Spleen (tissue), 11 donors: Measurements from ENCODE around the gene PRKAG1. TPM values are rescaled to one million over a fixed set of nuclear protein-coding genes. Genes with fewer than 3 reads are reported as not detected.

ENCODE experiments used
- DNase-seq: peaks from one replicate; pipeline ENCODE4 v3.0.0-alpha.2; 2020
- H3K27ac ChIP-seq, 8 donors: fragments of 200-600 bp; sonication (generic) in 7 of 8; 1 replicate in 4 of 8; 2 replicates in 4 of 8; pipeline versions ENCODE4 v1.5.0 to v1.8.0; 2016 to 2021; ENCODE audit warnings: inconsistent platforms in 4 of 8, mild to moderate bottlenecking in 4 of 8, moderate library complexity in 1 of 8
- H3K27me3 ChIP-seq, 7 donors: fragments of 200-600 bp; sonication (generic) in 6 of 7; replicated peaks in 1 of 7; 1 replicate in 4 of 7; 2 replicates in 3 of 7; pipeline versions ENCODE4 v1.5.0 to v1.8.0; 2016 to 2021; ENCODE audit warnings: inconsistent platforms in 3 of 7, mild to moderate bottlenecking in 1 of 7
- H3K36me3 ChIP-seq, 6 donors: fragments of 200-600 bp; sonication (generic) in 5 of 6; 1 replicate in 4 of 6; 2 replicates in 2 of 6; pipeline versions ENCODE4 v1.5.0 to v1.8.0; 2016 to 2021; ENCODE audit warnings: inconsistent platforms in 2 of 6
- H3K4me1 ChIP-seq, 6 donors: fragments of 200-600 bp; sonication (generic) in 5 of 6; 1 replicate in 3 of 6; 2 replicates in 3 of 6; pipeline versions ENCODE4 v1.5.0 to v1.8.0; 2016 to 2021; ENCODE audit warnings: inconsistent platforms in 3 of 6
- H3K4me3 ChIP-seq, 8 donors: fragments of 200-600 bp; sonication (generic) in 7 of 8; 1 replicate in 4 of 8; 2 replicates in 4 of 8; pipeline versions ENCODE4 v1.5.0 to v1.8.0; 2016 to 2021; ENCODE audit warnings: inconsistent platforms in 4 of 8, mild to moderate bottlenecking in 4 of 8, moderate library complexity in 2 of 8
- H3K9me3 ChIP-seq, 8 donors: fragments of 200-600 bp; sonication (generic) in 7 of 8; 1 replicate in 4 of 8; 2 replicates in 4 of 8; pipeline versions ENCODE4 v1.5.0 to v1.8.0; 2016 to 2021; ENCODE audit warnings: inconsistent platforms in 4 of 8
- POLR2A ChIP-seq, 3 donors: fragments of 450-650 bp; IDR thresholded peaks; one replicate each; pipeline ENCODE4 v1.5.1; 2017; ENCODE audit warnings: antibody characterized with exemption in 3 of 3, mild to moderate bottlenecking in 1 of 3
- POLR2AphosphoS5 ChIP-seq, 3 donors: sonication (generic); formaldehyde crosslinking; IDR thresholded peaks; one replicate each; pipeline ENCODE4 v1.5.1; 2017; ENCODE audit warnings: antibody characterized with exemption in 3 of 3
- WGBS, 5 donors: extraction: QIAGEN DNeasy Blood & Tissue Kit in 3 of 5; methylation state at CpG; one replicate each; pipeline versions ENCODE4 v1.1.5 to v1.1.7; 2013 to 2018; 5-methylcytosine and 5-hydroxymethylcytosine counted together
- intact Hi-C: fragments of 100-400 bp; cut with DNase I; formaldehyde crosslinking; loops from one replicate; pipeline ENCODE4 v1.15.0; 2023; ENCODE audit warnings: low total_unique reads
- polyA plus RNA-seq, 3 donors: library from polyadenylated mRNA; stranded (reverse); fragments of 200-250 nt; gene quantifications; one replicate each; pipeline ENCODE4 v1.2.1, GENCODE V29; 2013
- total RNA-seq, 7 donors: library from RNA; depleted of rRNA in 3 of 7; stranded (reverse); fragments of >200 nt in 3 of 7; fragmentation: NEBNext Ultra II Directional in 4 of 7; extraction: Animal tissue kit (Norgen Biotek cat#: 25700) in 4 of 7; gene quantifications; one replicate each; pipeline versions ENCODE4 v1.1.0 to v1.2.1, GENCODE V29; 2016 to 2021
- TF ChIP-seq, protein P1 (sequence below), 11 experiments: fragments of 200-600 bp in 7 of 11; fragments of 450-650 bp in 4 of 11; sonication (generic) in 4 of 11; IDR thresholded peaks in 8 of 11; conservative IDR thresholded peaks in 3 of 11; 1 replicate in 7 of 11; 2 replicates in 4 of 11; pipeline versions ENCODE4 v1.4.0 to v1.8.0; 2016 to 2021; ENCODE audit warnings: antibody characterized with exemption in 11 of 11, inconsistent platforms in 4 of 11, mild to moderate bottlenecking in 1 of 11
- donor health status: healthy with polysubstance abuse.
- donor health status: DM: no; HTN: no; CAD: no; lungs with moderate emphysema.
- donor health status: DM: no; HTN: no; CAD: no.
- donor health status: Bipolar disorder and iron deficiency.
- donor health status: healthy.
- donor health status: DM: no; HTN: no; CAD: no.
- donor health status: DM: yes; HTN: yes; CAD: no.

PRKAG1 gene
- total and polyA plus RNA-seq, 10 donors, result 34.1 to 47.2 (median 43.1) TPM

DNA sequence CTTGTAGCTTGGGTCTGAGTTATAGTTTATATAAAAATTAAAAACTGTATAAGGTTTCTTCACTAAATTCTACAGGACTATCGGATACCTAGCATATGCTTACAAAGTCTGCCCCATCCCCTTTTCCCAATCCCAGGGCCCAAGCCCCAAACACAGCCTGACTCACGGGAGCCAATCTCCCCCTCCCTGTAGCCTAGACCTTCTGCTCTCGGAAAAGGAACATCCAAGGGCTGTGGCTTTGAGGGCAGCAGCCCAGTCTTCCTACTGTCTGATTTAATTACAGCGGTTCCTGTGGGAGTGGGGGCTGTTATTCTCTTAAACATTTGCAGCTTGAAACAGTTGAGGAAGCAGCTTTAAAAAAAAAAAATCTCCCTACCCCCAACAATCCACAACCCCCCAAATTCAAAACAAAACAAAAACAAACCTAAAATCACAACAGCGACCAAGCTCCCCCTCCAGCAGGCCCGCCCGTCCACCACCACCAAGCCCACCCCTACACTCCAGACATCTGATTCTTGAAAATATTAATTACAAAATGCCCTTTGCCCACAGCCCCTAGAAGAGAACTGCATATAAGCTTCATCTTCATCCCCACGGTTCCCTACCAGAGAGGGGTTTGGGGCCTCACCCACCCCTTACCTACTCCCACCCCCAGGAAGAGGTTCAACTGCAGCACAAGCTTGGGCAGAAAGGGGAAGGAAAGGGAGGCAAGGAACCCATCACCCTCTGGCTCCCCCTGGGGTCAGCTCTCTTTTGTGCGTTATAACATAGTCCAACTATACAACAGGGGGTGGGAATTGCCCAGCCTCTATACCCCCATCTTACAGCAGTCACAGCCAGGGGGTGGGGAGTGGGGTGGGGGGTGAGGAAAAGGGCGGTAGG lies 1.1 kb upstream of the PRKAG1 start:
- Histone ChIP-seq H3K36me3 (peaks cover 0 to 47% (median 40%) of the 10 kb centered on the region in 6 donors), H3K4me3 (peak overlapping the region in 5 of 8 donors; percentile 68 to 80 (median 77)), H3K9me3 (no peaks in the 10 kb centered on the region), H3K27me3 (no peaks in the 10 kb centered on the region), H3K27ac (peak overlapping the region; percentile 93 to 98 (median 96)), H3K4me1 (peaks cover 7 to 57% (median 30%) of the 10 kb centered on the region in 6 donors)
- no peak for TF ChIP-seq POLR2A (IDR thresholded peaks at IDR 0.05)
- TF ChIP-seq, protein P1, sequence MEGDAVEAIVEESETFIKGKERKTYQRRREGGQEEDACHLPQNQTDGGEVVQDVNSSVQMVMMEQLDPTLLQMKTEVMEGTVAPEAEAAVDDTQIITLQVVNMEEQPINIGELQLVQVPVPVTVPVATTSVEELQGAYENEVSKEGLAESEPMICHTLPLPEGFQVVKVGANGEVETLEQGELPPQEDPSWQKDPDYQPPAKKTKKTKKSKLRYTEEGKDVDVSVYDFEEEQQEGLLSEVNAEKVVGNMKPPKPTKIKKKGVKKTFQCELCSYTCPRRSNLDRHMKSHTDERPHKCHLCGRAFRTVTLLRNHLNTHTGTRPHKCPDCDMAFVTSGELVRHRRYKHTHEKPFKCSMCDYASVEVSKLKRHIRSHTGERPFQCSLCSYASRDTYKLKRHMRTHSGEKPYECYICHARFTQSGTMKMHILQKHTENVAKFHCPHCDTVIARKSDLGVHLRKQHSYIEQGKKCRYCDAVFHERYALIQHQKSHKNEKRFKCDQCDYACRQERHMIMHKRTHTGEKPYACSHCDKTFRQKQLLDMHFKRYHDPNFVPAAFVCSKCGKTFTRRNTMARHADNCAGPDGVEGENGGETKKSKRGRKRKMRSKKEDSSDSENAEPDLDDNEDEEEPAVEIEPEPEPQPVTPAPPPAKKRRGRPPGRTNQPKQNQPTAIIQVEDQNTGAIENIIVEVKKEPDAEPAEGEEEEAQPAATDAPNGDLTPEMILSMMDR (IDR thresholded peaks at IDR 0.05 in 8 of 11, conservative IDR thresholded peaks at IDR 0.05 in 3 of 11), result peak in 4 of 11 experiments; percentile 16 to 37 (median 26)
- peak in 1 of 3 donors; percentile 10 for TF ChIP-seq POLR2AphosphoS5 (IDR thresholded peaks at IDR 0.05)
- intact Hi-C loops, result no loop called here
- WGBS, 5 donors, result 28 to 42% (median 33%) methylated on average over 10 of the region's 10 CpGs
- DNase-seq, result no peak

DNA sequence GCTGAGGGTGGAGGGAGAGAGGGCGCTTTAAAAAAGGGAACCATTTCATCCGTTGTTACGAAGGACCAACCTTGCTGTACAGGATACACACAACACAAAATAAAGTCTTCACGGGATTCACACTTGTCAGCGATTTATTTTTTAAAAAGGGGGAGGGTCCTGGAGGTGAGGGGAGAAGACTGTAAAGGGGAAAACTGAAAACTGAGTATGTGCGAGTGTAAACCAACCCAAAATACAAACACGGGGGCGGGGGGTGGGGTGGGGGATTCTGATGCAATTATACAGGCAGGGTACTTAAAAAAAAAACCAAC lies 499 bp upstream of the PRKAG1 start:
- Histone ChIP-seq H3K36me3 (peaks cover 0 to 41% (median 34%) of the 10 kb centered on the region in 6 donors), H3K4me3 (peak overlapping the region; percentile 66 to 91 (median 76)), H3K27me3 (no peaks in the 10 kb centered on the region), H3K27ac (peak overlapping the region; percentile 93 to 98 (median 96)), H3K9me3 (no peaks in the 10 kb centered on the region), H3K4me1 (peaks cover 7 to 59% (median 30%) of the 10 kb centered on the region in 6 donors)
- no peak for TF ChIP-seq POLR2A (IDR thresholded peaks at IDR 0.05)
- no peak for DNase-seq
- WGBS, 5 donors, result 1 to 5% (median 1%) methylated on average over 8 of the region's 8 CpGs
- intact Hi-C loops, result no loop called here

DNA sequence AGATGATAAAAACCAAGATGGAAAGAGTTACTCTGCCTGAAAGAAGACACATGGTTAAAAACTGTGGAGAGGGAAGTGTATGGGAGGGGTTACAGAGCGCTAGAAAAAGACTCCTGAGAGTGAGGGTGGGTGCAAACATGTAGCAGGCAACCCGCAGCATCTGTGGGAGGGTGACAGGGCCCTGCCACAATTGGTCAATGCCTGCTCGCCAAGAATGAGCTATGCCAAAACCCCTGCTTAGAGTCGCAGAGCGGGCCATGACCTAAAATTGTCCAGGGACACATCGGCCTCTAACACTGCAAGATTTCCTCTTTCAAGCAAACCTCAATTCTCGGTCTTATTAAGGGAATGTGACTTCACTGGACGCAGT lies 700 bp downstream of the PRKAG1 start:
- peaks cover 7 to 63% (median 30%) of the 10 kb centered on the region in 6 donors for H3K4me1 ChIP-seq
- peak overlapping the region; percentile 66 to 91 (median 76) for H3K4me3 ChIP-seq
- TF ChIP-seq POLR2A (IDR thresholded peaks at IDR 0.05), result no peak
- TF ChIP-seq, protein P1 (IDR thresholded peaks at IDR 0.05 in 8 of 11, conservative IDR thresholded peaks at IDR 0.05 in 3 of 11), result peak in 1 of 11 experiments; percentile 4
- H3K36me3 ChIP-seq, result peaks cover 0 to 35% (median 27%) of the 10 kb centered on the region in 6 donors
- H3K27me3 ChIP-seq, result no peaks in the 10 kb centered on the region
- H3K9me3 ChIP-seq, result no peaks in the 10 kb centered on the region
- DNase-seq, result no peak
- WGBS, 5 donors, result 0 to 1% (median 1%) methylated on average over 8 of the region's 8 CpGs
- intact Hi-C loops, result no loop called here
- H3K27ac ChIP-seq, result peak overlapping the region; percentile 93 to 98 (median 96)

DNA sequence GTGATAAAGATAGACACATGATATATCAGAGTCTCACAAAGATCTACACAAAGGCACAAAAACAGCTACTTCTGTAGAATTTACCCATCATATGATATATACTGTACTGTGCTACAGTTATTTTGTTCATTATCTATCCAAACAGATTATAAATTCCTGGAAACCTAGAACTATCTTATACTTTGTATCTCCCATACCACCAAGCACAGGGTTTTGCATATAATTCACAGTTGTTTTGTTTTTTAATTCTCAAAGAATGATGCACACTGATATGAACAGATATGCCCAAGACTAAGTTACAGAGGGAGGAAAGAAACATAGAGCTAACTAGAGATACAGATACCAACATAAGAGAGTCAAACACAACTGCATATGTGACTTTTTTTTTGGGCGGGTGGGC lies 3.4 kb downstream of the PRKAG1 start:
- intact Hi-C loops, result no loop called here
- WGBS, 5 donors, result 90 to 97% (median 96%) methylated on average over 1 of the region's 1 CpG
- TF ChIP-seq POLR2AphosphoS5 (IDR thresholded peaks at IDR 0.05) (no peak), POLR2A (IDR thresholded peaks at IDR 0.05) (no peak)
- TF ChIP-seq, protein P1 (IDR thresholded peaks at IDR 0.05 in 8 of 11, conservative IDR thresholded peaks at IDR 0.05 in 3 of 11), result no peak

More for the DNA sequence above, 3.4 kb downstream of the PRKAG1 start:
- no peak overlapping the region for H3K27ac ChIP-seq
- H3K4me3 ChIP-seq, result no peak overlapping the region
- peaks cover 7 to 55% (median 28%) of the 10 kb centered on the region in 6 donors for H3K4me1 ChIP-seq
- DNase-seq, result no peak
- no peaks in the 10 kb centered on the region for H3K27me3 ChIP-seq
- peaks cover 4 to 35% (median 31%) of the 10 kb centered on the region in 6 donors for H3K36me3 ChIP-seq
- no peaks in the 10 kb centered on the region for H3K9me3 ChIP-seq
